GM18511 (cell line): ENCODE measurements around the gene FAM149A.
A peak's percentile ranks its signal among the peaks of the same experiment; 100 is the strongest.

Source experiments
- ATAC-seq: cut with Tn5 transposase; IDR thresholded peaks from one replicate; pipeline ENCODE4 v1.9.1; 2021; ENCODE audit warnings: mild to moderate bottlenecking, moderate library complexity; ENCODE audit not compliant: unreplicated experiment

The FAM149A gene

GRCh38 chr4:186104114-186104889 is at the start of gene FAM149A:
Gene FAM149A (plus strand): TSS chr4:186104704.
- peak; percentile 77 for ATAC-seq

GRCh38 chr4:186058253-186058979 is 46.1 kb upstream of the FAM149A start:
- peak; percentile 100 for ATAC-seq

- ATAC-seq = no peak
Observed at GRCh38 chr4:186058980-186059316, 45.6 kb upstream of the FAM149A start.

- no peak for ATAC-seq
Observed at GRCh38 chr4:186061921-186062320, 42.6 kb upstream of the FAM149A start.

- ATAC-seq = peak; percentile 89
Observed at GRCh38 chr4:186067757-186068385, 36.6 kb upstream of the FAM149A start.

- ATAC-seq = peak; percentile 30
Observed at GRCh38 chr4:186068581-186069348, 35.7 kb upstream of the FAM149A start, which contains the start of gene TLR3. Gene TLR3 (plus strand): TSS chr4:186069156. CDS start chr4:186076620, 7,464 bp downstream.

- ATAC-seq = no peak
Observed at GRCh38 chr4:186069729-186070128, 34.8 kb upstream of the FAM149A start.

GRCh38 chr4:186072516-186072915 is 32.0 kb upstream of the FAM149A start:
- no peak for ATAC-seq

- ATAC-seq = no peak
Observed at GRCh38 chr4:186074189-186074588, 30.3 kb upstream of the FAM149A start.

- ATAC-seq = no peak
Observed at GRCh38 chr4:186078981-186079638, 25.4 kb upstream of the FAM149A start.

- ATAC-seq = no peak
Observed at GRCh38 chr4:186079694-186080093, 24.8 kb upstream of the FAM149A start.

GRCh38 chr4:186081202-186081807 is 23.2 kb upstream of the FAM149A start:
- no peak for ATAC-seq

- ATAC-seq = no peak
Observed at GRCh38 chr4:186082221-186082620, 22.3 kb upstream of the FAM149A start.

- no peak for ATAC-seq
Observed at GRCh38 chr4:186088523-186088922, 16.0 kb upstream of the FAM149A start.

GRCh38 chr4:186092296-186092695 is 12.2 kb upstream of the FAM149A start:
- ATAC-seq = no peak

GRCh38 chr4:186095406-186095805 is 9.1 kb upstream of the FAM149A start:
- ATAC-seq = no peak

- ATAC-seq = no peak
Observed at GRCh38 chr4:186096681-186097165, 7.8 kb upstream of the FAM149A start.

- no peak for ATAC-seq
Observed at GRCh38 chr4:186097386-186097785, 7.1 kb upstream of the FAM149A start.

- ATAC-seq = no peak
Observed at GRCh38 chr4:186102931-186103330, 1.6 kb upstream of the FAM149A start.
